Activated naive CD8-positive, alpha-beta T cell (primary cell): ENCODE measurements around the gene ABCG4.
"Not testable (repeated sequence)": the region's sequence is repeated elsewhere in the genome, so short reads cannot be mapped to it uniquely, and the experiment has no call there.

ENCODE experiments used
- H3K27ac Mint-ChIP-seq: one replicate; pipeline ENCODE4 v1.8.0; 2021; ENCODE audit warnings: mixed read lengths
- H3K27me3 Mint-ChIP-seq: one replicate; pipeline ENCODE4 v1.8.0; 2021; ENCODE audit warnings: mixed read lengths
- H3K36me3 Mint-ChIP-seq: one replicate; pipeline ENCODE4 v1.8.0; 2021; ENCODE audit warnings: mixed read lengths
- H3K4me1 Mint-ChIP-seq: one replicate; pipeline ENCODE4 v1.8.0; 2021; ENCODE audit warnings: low read depth, mixed read lengths
- H3K4me3 Mint-ChIP-seq: one replicate; pipeline ENCODE4 v1.8.0; 2021; ENCODE audit warnings: mild to moderate bottlenecking, mixed read lengths
- H3K9me3 Mint-ChIP-seq: one replicate; pipeline ENCODE4 v1.8.0; 2021; ENCODE audit warnings: low read depth, mixed read lengths

Gene ABCG4

DNA sequence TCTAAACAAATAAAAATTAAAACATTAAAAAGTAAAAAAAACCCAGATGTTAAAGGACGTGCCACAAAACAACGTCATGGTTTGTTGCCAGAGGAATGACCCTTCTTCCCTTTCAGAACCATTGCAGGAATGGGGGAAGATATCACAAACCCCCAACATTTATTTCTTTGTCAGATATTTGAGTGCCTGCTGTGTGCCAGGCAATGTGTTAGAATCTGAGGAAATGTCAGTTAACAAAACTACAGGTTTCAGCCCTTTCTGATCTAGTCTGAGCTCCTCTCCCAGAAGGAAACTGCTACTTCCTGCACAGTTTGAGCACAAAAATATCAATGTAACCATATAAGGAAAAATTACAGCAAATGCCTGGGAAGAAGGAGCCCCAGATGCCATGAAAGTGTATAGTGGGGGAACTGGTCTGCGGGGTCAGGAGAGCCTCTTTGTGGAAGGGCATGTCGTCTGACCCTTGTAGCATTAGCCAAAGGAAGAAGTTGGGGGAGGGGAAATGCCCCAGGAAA lies 29.4 kb downstream of the ABCG4 start:
- Mint-ChIP-seq H3K4me3 (no peak overlapping the region), H3K9me3 (no peaks in the 10 kb centered on the region), H3K36me3 (peaks cover 7% of the 10 kb centered on the region), H3K4me1 (peaks cover 11% of the 10 kb centered on the region), H3K27ac (no peak overlapping the region), H3K27me3 (no peaks in the 10 kb centered on the region)

DNA sequence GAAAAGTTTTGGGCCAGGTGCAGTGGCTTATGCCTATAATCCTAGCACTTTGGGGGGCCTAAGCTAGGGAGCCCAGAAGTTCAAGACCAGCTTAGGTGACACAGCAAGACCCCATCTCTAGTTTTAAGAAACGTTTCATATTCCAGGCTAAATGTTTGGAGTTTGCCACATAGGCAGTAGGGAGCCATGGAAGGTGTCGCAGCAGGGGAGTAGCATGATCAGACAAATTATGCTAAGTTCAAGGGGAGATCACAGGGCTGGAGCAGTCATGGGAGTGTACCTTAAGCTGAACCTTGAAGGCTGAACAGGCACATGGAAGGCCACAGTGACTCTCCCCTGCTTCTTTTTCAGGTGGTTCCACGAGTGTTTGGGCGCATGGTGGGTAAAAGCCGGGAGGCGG lies 30.5 kb downstream of the ABCG4 start:
- H3K27me3 Mint-ChIP-seq: no peaks in the 10 kb centered on the region
- H3K36me3 Mint-ChIP-seq: peaks cover 7% of the 10 kb centered on the region
- no peak overlapping the region for H3K4me3 Mint-ChIP-seq
- no peak overlapping the region for H3K27ac Mint-ChIP-seq
- no peaks in the 10 kb centered on the region for H3K9me3 Mint-ChIP-seq
- peaks cover 11% of the 10 kb centered on the region for H3K4me1 Mint-ChIP-seq

DNA sequence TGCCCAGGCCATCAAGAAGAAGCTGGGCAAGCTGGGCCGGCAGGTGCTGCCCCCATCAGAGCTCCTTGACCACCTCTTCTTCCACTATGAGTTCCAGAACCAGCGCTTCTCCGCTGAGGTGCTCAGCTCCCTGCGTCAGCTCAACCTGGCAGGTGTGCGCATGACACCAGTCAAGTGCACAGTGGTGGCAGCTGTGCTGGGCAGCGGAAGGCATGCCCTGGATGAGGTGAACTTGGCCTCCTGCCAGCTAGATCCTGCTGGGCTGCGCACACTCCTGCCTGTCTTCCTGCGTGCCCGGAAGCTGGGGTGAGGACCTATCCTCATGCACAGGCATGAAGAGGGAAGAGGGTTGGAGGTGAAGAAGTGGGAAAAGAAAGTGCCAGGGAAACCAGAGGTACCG lies 31.1 kb downstream of the ABCG4 start:
- Mint-ChIP-seq H3K4me1 (peaks cover 11% of the 10 kb centered on the region), H3K4me3 (no peak overlapping the region), H3K27me3 (no peaks in the 10 kb centered on the region), H3K27ac (no peak overlapping the region), H3K9me3 (no peaks in the 10 kb centered on the region), H3K36me3 (peaks cover 7% of the 10 kb centered on the region)

DNA sequence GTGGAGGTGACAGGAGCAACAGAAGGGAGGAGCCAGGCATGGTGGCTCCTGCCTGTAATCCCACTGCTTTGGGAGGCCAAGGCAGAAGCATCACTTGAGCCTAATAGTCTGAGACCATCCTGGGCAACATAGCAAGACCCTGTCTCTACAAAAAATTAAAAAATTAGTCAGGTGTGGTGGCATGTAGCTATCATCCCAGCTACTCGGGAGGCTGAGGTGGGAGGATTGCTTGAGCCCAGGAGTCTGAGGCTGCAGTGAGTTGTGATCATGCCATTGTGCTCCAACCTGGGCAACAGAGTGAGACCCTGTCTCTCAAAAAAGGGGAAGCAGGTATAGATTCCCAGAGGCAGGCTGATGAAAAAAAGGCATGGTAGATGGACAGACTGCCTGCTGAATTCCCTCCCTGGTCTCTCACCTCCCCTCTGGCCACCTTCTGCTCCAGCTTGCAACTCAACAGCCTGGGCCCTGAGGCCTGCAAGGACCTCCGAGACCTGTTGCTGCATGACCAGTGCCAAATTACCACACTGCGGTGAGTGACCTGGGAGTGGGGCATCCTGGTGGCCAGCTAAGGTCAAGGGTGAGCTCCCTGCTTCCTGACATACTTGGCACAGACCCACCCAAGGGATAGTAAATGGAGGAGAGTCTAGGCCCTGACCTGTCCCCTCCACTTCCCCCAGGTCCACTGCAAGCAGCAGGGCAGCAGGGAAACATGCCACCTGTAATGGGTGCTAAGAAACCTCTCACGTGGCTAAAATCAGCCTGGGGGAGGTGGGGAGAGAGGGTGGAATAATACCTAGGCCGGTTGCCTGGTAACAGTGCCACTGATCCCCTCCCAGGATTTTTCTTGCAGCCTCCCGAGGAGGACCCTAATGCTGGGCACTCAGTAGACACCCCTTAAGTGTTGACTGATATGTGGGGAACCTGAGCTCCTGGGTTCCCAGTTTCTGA lies 32.2 kb downstream of the ABCG4 start:
- Mint-ChIP-seq H3K4me3 (no peak overlapping the region), H3K36me3 (peaks cover 5% of the 10 kb centered on the region), H3K4me1 (peaks cover 9% of the 10 kb centered on the region), H3K9me3 (no peaks in the 10 kb centered on the region), H3K27me3 (no peaks in the 10 kb centered on the region), H3K27ac (no peak overlapping the region)

DNA sequence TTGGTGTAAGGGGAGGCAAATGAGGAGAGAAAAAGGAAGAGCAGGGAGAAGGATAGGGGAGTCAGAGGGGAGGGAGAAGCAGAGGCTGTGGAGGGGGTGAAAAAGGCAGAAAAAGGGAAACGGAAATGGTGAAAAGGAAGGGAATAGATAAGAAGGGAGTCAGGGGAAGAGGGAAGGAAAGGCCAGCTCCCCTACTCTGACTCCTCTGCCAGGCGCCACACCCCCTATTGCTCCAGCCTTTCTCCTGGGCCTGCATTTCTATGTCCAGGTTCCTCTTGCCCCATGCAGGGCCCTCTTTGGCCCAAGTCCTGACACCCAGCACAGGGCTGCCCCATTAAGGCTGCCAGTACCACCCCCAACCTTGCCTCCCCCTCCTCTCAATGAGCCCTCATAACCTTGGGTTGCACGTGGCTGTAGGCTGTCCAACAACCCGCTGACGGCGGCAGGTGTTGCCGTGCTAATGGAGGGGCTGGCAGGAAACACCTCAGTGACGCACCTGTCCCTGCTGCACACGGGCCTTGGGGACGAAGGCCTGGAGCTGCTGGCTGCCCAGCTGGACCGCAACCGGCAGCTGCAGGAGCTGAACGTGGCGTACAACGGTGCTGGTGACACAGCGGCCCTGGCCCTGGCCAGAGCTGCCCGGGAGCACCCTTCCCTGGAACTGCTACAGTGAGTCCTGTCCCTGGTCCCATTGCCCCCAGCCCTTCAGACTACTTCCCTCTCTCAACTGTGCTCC lies 33.0 kb downstream of the ABCG4 start:
- Mint-ChIP-seq H3K9me3 (no peaks in the 10 kb centered on the region), H3K27me3 (no peaks in the 10 kb centered on the region), H3K27ac (no peak overlapping the region), H3K4me3 (no peak overlapping the region), H3K36me3 (peaks cover 5% of the 10 kb centered on the region), H3K4me1 (peaks cover 9% of the 10 kb centered on the region)

DNA sequence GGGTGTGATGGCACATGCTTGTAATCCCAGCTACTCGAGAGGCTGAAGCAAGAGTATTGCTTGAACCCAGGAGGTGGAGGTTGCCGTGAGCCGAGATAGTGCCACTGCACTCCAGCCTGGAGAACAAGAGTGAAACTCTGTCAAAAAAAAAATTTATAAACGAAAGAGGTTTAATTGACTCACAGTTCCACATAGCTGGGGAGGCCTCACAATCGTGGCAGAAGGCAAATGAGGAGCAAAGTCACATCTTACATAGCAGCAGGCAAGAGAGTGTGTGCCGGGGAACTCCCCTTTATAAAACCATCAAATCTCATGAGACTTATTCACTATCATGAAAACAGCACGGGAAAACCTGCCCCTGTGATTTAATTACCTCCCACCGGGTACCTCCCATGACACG lies 35.5 kb downstream of the ABCG4 start:
- H3K9me3 Mint-ChIP-seq, H3K27ac Mint-ChIP-seq, H3K4me1 Mint-ChIP-seq, H3K27me3 Mint-ChIP-seq, H3K4me3 Mint-ChIP-seq, H3K36me3 Mint-ChIP-seq: not testable (repeated sequence)

DNA sequence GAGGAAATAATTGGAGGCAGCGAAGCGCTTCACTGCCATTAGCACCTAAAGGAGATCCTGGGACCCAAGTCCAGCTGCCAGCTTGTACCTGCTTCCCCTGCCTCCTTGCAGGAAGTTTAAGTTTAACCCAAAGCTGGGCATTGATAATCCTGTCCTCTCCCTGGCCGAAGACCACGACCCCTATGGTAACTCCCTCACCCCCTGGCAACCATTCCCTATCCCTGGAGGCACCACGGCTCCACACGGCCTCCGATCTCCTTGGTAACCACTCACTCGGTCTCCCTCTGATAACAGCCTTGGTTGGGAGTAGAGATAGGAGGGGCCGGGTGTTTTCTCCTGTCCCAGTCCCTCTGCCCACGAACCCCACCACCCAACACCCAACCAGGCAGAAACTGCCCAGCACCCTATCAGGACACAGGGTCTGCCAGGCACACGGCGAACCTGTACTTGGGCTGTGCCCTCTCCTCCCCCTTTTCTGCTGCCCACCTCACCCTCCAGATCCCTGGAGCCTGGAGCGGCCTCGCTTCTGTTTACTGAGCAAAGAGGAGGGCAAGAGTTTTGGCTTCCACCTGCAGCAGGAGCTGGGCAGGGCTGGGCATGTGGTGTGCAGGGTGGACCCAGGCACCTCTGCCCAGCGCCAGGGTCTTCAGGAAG lies 37.3 kb downstream of the ABCG4 start:
- Mint-ChIP-seq H3K9me3 (no peaks in the 10 kb centered on the region), H3K27me3 (no peaks in the 10 kb centered on the region), H3K36me3 (no peaks in the 10 kb centered on the region), H3K4me3 (no peak overlapping the region), H3K27ac (no peak overlapping the region), H3K4me1 (no peaks in the 10 kb centered on the region)

DNA sequence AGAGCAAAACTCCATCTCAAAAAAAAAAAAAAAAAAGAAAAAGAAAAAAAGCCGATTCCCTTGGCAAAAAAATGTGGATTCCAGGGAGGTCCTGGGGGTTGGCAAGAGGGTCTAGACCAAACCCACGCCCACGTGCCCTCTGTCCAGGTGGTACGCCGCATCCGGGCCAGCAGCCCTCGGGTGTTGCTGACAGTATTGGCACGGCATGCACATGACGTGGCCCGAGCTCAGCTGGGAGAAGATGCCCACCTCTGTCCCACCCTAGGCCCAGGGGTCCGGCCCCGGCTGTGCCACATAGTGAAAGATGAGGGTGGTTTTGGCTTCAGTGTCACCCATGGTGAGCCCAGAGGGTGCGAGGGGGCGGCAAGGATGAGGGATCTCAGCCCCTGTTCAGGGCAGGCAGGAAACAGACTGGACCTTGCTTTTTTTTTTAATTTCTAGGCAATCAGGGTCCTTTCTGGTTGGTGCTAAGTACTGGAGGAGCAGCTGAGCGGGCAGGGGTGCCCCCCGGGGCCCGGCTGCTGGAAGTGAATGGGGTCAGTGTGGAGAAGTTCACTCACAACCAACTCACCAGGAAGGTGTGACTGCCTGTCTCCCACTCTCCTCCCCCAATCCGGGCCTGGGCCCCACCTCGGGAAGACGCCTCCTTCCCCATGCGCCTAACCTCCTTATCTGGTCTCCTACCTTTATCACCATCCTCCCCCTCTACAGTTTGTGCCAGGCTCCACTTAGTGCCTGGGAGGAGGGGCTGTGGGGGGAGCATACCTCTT lies 38.5 kb downstream of the ABCG4 start:
- no peaks in the 10 kb centered on the region for H3K9me3 Mint-ChIP-seq

DNA sequence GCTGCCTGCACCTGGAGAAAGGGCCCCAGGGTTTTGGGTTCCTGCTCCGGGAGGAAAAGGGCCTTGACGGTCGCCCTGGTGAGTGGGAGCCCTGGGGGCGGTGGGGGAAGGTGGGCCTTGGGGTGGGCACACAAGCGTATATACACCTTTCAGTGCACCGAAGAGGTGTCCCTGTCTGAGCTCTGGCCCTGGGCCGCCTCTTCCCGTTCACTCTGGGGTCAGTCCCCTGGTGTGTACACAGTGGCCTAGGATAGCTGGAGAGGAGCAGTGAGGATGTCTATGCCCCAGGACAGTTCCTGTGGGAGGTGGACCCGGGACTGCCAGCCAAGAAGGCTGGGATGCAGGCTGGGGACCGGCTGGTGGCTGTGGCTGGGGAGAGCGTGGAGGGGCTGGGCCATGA lies 39.2 kb downstream of the ABCG4 start:
- no peak overlapping the region for H3K27ac Mint-ChIP-seq
- no peaks in the 10 kb centered on the region for H3K4me1 Mint-ChIP-seq
- H3K36me3 Mint-ChIP-seq: no peaks in the 10 kb centered on the region
- no peaks in the 10 kb centered on the region for H3K9me3 Mint-ChIP-seq
- no peak overlapping the region for H3K4me3 Mint-ChIP-seq
- no peaks in the 10 kb centered on the region for H3K27me3 Mint-ChIP-seq

More for the DNA sequence above, 38.5 kb downstream of the ABCG4 start:
- Mint-ChIP-seq H3K27ac (no peak overlapping the region), H3K36me3 (no peaks in the 10 kb centered on the region), H3K4me1 (no peaks in the 10 kb centered on the region), H3K27me3 (no peaks in the 10 kb centered on the region), H3K4me3 (no peak overlapping the region)

DNA sequence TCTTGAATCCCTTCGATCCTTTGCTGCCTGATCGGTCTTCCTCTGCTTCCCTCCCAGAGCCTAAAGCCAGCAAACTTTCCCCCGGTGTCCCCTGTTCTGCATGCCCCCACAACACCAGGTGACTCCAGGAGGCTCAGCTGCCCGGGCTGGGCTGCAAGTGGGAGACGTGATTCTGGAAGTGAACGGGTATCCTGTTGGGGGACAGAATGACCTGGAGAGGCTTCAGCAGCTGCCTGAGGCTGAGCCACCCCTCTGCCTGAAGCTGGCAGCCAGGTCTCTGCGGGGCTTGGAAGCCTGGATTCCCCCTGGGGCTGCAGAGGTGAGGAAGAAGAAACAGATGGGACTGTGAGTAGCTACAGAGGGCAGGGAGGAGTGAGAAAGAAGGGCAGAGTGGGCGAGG lies 40.0 kb downstream of the ABCG4 start:
- H3K4me1 Mint-ChIP-seq: no peaks in the 10 kb centered on the region
- H3K27me3 Mint-ChIP-seq: no peaks in the 10 kb centered on the region
- no peaks in the 10 kb centered on the region for H3K9me3 Mint-ChIP-seq
- no peak overlapping the region for H3K4me3 Mint-ChIP-seq
- no peaks in the 10 kb centered on the region for H3K36me3 Mint-ChIP-seq
- H3K27ac Mint-ChIP-seq: no peak overlapping the region

DNA sequence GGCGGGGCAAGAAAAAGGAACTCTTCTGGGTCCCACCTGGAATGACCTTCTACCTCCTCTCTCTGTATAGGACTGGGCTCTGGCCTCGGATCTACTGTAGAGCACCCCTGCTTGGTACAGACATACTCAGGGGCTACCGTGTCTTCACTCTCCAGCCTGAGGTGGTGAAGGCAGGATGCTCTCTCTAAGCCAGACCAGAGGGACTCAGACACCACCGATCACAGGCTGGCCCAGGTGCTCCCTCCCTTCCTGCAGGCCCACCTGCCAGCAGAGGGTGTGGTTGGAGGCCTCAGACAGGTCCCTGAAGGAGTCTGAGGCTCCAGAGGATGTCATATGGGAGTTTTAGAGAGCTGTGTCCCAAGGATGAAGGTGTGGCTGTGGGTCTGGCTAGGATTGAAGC lies 40.5 kb downstream of the ABCG4 start:
- no peak overlapping the region for H3K27ac Mint-ChIP-seq
- no peaks in the 10 kb centered on the region for H3K36me3 Mint-ChIP-seq
- no peaks in the 10 kb centered on the region for H3K9me3 Mint-ChIP-seq
- H3K4me1 Mint-ChIP-seq: no peaks in the 10 kb centered on the region
- no peak overlapping the region for H3K4me3 Mint-ChIP-seq
- H3K27me3 Mint-ChIP-seq: no peaks in the 10 kb centered on the region

DNA sequence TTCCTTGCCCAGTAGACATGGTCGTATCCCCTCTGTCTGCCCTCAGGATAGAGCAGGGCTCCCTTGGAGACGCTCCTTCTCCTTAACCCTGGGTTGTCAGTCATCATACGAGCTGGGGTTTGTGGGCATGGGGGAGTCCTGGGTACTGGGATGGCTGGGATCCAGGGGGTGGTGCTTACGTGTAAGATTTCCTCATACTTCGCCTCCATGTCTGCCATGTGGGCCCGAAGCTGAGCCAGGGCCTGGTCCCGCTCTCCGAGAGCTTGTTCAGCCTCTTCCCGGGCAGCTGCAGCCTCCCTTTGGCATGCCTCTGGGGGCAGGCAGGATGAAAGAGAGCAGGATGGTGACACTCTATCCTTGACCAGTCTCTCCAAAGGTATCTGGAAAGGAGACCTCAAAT lies 41.7 kb downstream of the ABCG4 start:
- Mint-ChIP-seq H3K27me3 (no peaks in the 10 kb centered on the region), H3K9me3 (no peaks in the 10 kb centered on the region), H3K4me3 (no peak overlapping the region), H3K4me1 (no peaks in the 10 kb centered on the region), H3K27ac (no peak overlapping the region), H3K36me3 (no peaks in the 10 kb centered on the region)

DNA sequence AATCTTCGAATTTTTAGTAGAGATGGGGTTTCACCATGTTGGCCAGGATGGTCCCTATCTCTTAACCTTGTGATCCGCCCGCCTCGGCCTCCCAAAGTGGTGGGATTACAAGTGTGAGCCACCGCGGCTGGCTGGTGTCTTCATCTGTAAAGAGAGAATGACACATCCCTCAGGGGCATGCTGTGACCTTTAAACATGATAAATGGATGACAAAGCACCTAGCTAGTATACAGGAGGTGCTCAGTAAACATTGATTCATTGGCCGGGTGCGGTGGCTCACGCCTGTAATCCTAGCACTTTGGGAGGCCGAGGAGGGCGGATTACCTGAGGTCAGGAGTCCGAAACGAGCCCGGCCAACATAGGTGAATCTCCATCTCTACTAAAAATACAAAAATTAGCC lies 42.4 kb downstream of the ABCG4 start:
- not testable (repeated sequence) for H3K9me3 Mint-ChIP-seq, H3K4me3 Mint-ChIP-seq, H3K27ac Mint-ChIP-seq, H3K36me3 Mint-ChIP-seq, H3K4me1 Mint-ChIP-seq, H3K27me3 Mint-ChIP-seq

DNA sequence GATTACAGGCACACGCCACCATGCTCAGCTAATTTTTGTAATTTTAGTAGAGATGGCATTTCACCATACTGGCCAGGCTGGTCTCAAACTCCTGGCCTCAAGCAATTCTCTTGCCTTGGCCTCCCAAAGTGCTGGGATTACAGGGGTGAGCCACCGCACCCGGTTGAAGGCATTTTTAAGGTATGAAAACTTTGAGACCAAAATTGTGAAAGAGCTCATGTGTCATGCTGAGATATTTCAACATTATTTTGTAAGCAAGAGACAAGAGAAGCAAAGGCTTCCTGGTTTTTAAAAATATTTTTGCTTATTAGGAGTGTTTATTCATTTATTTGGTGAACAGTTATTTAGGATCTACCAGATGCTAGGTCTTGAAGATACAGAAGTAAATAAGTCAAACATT lies 43.3 kb downstream of the ABCG4 start:
- Mint-ChIP-seq H3K36me3 (no peaks in the 10 kb centered on the region), H3K27ac (no peak overlapping the region), H3K9me3 (no peaks in the 10 kb centered on the region), H3K4me3 (no peak overlapping the region), H3K4me1 (peaks cover 4% of the 10 kb centered on the region), H3K27me3 (no peaks in the 10 kb centered on the region)
